GM03348 (cell line): Measurements from ENCODE around the gene SRPRB.

ENCODE experiments used
- DNase-seq: peaks from one replicate; pipeline ENCODE4 v3.0.0; 2012; ENCODE audit warnings: low spot score

Gene SRPRB, protein sequence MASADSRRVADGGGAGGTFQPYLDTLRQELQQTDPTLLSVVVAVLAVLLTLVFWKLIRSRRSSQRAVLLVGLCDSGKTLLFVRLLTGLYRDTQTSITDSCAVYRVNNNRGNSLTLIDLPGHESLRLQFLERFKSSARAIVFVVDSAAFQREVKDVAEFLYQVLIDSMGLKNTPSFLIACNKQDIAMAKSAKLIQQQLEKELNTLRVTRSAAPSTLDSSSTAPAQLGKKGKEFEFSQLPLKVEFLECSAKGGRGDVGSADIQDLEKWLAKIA

DNA sequence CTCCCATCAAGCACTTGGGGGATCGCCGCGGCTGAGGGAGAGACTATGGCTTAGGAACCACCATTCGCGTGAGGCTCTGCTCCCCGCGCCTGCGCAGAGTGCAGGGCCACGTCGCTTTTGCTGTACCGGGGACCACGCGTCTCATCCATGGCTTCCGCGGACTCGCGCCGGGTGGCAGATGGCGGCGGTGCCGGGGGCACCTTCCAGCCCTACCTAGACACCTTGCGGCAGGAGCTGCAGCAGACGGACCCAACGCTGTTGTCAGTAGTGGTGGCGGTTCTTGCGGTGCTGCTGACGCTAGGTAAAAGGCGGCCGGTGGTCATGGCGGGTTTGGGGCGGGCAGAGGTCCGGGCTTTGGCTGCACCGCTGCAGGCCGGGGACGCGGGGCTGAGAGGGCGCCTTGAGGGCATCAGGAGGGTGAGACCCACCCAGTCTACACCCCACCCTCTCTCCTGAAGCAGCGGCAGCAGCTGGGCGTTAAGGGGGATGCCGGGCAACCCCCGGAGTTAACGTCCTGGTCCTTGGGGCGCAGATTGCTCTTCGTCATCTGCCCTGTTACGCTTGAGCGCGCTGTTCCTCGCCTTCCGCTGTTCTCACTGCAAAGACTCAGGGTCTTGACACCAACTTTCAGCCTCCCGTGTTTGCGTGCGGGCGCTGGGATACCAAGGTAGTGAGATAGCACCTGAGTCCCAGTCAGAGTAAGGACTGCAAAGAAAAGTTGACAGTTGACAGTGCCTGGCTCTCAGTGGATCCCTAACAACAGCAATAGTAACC, at the start of gene SRPRB:
SRPRB (plus strand) TSS at position 114 of the 774 bp plus-strand sequence; CDS start at position 148, 34 bp downstream.
- DNase-seq: peak; percentile 98

DNA sequence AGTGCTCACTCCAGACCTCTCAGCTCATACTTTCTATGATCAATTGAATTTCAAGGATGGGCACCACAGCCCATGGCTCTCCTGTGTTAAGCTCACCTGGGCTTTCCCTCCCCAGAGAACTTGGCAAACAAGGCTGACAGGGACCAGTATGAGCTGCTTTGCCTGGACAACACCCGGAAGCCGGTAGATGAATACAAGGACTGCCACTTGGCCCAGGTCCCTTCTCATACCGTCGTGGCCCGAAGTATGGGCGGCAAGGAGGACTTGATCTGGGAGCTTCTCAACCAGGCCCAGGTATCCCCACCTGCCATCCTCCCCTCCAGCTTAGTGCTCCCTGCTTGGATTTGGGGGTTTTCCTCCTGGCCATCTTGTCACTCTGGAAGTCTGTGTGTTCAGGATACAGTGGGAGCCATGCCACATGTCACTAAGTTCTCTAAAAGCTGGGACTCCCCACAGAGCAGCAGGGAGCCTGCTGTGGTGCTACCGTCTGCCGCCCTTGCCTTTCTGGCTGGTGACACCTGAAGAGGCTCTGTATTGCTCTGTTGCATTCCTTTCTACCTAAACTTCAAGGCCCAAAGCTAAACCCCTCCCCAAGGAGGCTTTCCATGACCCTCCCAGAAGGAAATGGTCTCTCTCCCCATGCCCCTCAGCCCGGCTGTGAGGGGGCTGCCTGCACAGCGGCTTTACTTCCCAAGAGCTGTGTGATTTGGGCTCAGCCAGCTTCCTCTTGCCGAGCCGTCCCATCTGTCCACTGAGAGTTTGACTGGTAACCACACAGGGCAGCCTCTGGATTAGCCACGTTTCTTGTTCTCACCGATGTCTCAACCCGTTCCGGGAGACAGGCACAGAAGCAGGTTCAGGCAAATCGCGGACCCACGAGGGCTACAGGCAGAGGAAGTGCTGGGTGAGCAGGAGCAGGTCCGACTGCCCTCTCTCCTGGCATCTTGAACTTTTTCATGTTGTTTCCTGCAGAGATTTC, 48.6 kb upstream of the SRPRB start:
- no peak for DNase-seq

DNA sequence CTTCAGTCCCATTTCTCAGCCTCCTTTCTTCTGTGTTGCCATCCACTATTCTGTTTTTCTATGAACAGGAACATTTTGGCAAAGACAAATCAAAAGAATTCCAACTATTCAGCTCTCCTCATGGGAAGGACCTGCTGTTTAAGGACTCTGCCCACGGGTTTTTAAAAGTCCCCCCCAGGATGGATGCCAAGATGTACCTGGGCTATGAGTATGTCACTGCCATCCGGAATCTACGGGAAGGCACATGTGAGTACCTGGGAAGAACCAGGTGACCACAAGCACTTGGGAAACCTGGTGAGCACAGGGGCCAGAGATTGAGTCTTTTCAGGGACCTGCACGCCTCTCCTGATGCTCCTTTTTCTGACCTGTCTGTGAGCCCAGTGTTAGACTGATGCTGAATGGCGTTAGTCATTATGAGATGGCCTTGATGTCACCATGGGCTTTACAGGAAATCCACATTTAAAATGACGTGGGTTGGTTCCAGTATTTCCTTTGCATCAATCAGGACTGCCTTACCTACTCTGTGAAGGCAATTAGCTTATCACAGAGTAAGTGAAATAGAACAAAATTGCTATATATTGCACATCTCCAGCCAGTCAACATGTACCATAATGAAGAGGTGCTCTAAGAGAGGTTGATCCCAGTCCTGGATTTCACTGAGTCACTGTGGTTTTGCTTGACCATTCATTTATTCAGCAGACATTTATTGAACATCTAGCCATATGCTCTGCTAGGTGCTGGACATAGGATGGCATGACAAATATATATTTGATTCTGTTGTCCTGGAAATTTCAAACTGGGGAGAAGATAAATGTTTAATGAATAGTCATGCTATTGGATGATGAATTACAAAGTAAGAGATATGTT, 47.7 kb upstream of the SRPRB start:
- no peak for DNase-seq

DNA sequence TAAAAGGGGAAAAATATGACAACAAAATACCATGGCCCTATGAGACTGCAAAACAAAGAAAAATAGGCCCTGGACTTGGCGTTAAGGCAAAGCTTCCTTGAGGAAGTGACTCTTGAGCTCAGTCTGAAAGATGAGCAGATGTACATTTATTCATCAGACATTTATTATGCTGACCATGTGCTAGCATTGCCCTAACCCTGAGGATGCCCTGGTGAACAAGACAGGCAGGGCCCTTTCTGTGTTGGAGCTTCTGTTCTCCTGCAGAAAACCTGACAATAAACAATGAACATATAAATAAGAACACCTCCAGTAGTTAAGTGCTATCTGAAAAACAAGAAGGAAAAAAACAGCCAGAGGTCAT, 47.1 kb upstream of the SRPRB start:
- DNase-seq: no peak

- no peak for DNase-seq
Observed at GRCh38 chr3:133758964-133759739, 46.5 kb upstream of the SRPRB start.

DNA sequence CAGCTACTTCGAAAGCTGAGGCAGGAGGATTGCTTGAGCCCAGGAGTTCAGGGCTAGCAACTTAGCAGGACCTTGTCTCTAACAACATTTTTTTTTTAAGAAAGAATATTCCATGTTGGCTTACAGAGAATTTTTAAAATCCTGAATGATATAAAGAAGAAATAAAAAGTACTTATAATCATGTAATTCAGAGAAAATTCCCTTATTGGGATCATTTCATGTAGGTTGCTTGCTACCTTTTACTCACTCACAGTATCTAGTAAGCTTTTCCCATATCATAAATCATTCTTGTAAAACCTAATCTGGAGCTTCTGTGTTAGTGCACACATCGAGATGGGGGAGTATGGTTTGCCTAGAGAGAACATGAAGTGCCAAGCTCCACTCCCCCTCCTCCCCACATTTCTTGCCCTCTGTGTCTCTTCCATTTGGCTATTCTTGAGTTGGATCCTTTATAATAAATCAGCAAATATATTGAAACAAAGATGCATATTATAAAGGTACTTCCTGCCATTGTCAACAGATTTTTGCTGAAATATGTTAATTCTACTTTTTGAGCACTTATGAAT, 45.8 kb upstream of the SRPRB start:
- DNase-seq: no peak

DNA sequence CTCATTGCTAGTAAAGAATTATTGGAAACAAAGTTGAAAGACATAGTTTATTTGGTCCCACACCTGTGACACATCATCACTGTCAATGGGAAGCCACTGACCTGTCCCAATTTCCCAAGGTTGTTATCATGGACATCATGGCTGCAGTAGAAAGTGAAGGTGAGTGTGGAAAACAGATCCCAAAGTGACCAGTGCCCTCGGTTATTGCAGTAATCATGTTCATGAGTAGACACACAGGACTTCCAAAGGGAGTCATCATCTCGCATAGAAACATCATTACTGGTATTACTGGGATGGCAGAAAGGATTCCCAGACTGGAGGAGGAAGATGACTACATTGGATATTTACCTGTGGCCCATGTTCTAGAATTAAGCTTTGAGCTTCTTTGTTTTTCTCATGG, 44.7 kb upstream of the SRPRB start:
- DNase-seq: no peak

GRCh38 chr3:133761605-133762484, 43.8 kb upstream of the SRPRB start:
- no peak for DNase-seq

- DNase-seq: no peak
Observed at GRCh38 chr3:133762539-133762938, 43.1 kb upstream of the SRPRB start.

GRCh38 chr3:133763797-133764683, 41.6 kb upstream of the SRPRB start:
- no peak for DNase-seq

DNA sequence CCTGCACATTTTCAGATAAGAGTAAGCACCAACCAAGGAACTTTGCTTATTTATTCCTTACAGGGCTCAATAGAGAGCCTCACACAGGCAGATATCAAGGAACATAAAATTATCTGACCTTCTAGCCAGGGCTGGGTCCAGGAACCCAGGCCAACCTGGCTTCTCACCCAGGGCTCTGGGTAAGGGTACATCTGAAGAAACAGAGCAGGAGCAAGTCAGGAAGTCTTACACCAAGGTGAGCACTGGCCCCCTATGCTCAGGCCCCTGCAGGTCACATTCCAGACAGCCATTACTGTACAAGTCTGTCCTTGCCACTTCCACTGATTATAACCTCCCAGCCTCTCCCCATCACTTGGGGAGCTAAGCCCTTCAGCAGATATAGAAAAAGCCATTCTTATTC, 40.4 kb upstream of the SRPRB start:
- no peak for DNase-seq

DNA sequence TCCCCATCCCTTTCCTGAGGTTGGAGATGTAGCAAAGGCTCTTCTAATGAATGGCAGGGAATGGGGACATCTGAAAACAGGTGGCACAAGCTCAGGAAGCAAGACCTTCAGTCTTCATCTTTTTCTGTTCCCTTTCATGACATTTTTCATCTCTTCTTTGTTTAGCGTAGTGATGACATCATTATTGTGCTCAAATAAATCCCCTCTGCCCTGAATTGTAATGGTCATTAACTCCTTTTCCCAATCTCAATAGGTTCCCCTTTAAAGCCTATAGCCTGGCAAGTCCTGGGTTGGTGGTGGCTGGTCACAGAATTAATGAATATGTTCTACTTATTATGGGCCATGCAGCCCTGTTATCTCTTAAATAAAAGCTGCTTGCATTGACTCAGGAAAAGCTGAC, 38.0 kb upstream of the SRPRB start:
- DNase-seq: no peak

DNA sequence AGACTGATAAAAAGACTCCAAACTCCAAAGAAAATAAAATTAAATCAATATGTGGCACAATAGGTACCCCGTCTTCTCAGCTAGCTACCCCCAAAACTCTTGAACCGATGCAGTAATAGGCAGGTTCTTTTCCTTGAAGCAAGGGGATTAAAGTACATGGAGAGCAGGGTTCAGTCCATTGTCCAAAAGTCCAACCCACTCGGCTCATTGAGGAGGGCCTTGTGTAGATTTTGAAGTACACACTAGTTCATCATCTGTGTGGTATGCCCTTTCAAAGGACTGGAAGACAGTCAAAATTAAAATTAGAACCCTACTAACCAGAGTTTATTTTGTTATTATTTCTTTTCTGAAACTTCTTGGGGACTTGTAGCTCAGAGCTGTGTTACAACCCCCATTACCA, 36.1 kb upstream of the SRPRB start:
- no peak for DNase-seq

DNA sequence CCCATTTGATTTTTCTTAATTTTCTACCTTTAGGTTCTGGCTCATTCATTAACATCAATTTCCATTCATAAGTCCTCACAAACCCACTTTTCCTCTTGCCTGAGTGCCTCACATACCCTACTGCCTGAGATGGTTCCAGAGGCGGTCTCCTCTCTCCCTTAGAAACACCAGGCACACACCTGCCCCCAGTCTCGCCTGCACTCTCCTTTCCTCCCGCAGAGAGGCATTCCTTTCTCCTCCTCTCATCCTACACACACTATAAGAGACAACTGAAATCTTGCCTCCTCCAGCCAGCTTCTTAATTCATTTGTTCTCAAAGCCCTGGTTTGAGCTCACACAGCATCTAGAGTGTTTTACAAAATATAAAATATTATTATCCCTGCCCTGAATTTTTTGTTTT, 31.9 kb upstream of the SRPRB start:
- DNase-seq: no peak

- no peak for DNase-seq
Observed at GRCh38 chr3:133775309-133775708, 30.3 kb upstream of the SRPRB start.

DNA sequence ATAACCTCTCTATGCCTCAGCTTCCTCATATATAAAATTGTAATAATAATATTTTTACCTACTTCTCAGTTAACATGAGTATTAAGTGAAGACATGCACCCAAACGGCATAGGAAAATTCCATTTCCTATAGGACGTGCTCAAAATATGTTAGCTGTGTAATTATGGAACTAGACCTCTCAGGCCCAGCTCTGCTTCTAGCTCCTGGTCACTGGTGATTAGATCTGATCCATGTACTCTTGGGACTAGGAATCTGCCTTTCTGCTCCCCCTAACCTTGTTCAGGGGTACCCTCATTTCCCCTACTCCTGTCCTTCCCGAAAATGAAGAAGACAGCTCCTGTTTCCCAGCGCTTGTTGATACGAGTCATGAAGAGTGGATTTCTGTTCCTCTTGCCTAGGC, 29.8 kb upstream of the SRPRB start:
- DNase-seq: no peak

DNA sequence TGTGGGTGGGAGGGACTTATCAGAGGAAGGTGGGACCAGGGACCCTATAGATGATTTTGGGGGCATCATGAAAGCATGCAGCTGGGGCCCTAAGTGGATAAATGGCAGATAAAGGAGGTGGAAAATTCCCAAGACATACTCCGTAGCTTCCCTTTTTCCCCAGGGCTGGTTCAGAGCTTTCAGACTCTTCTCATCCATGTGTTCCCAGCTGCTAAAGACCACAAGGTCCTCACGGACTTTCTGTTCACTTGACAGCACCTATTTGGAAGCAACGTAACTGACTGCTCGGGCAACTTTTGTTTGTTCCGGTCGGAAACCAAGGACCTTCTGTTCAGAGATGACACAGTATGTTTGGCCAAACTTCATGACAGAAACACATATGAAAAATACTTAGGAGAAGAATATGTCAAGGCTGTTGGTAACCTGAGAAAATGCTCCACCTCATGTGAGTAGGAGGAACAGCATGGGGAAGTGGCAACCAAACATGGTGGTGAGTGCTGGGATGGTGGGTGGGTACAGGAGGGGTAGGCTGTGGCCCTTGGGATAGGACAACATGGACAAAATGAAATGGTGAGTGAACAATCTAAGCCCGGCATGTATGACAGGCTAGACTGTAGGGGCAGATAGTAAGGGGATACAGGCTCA, 28.7 kb upstream of the SRPRB start:
- DNase-seq: no peak
